ENCODE measurements around the gene GRK6.
A peak's percentile ranks its signal among the peaks of the same experiment; 100 is the strongest.

The GRK6 gene

GRCh38 chr5:177469750-177470525, 43.5 kb downstream of the GRK6 start:
- no peak for DNase-seq (ENCODE audit: low read depth)
- TF ChIP-seq CTCF (conservative IDR thresholded peaks at IDR 0.05; ENCODE audit: low read depth, low read length): no peak
- H3K4me3 ChIP-seq (ENCODE audit: low read length): no peak overlapping the region

GRCh38 chr5:177470759-177471536, 44.5 kb downstream of the GRK6 start:
- no peak for DNase-seq (ENCODE audit: low read depth)
- no peak for TF ChIP-seq CTCF (conservative IDR thresholded peaks at IDR 0.05; ENCODE audit: low read depth, low read length)
- peak overlapping the region; percentile 85 for H3K4me3 ChIP-seq (ENCODE audit: low read length)

GRCh38 chr5:177471610-177472356, 45.3 kb downstream of the GRK6 start:
- no peak for TF ChIP-seq CTCF (conservative IDR thresholded peaks at IDR 0.05; ENCODE audit: low read depth, low read length)
- peak overlapping the region; percentile 85 for H3K4me3 ChIP-seq (ENCODE audit: low read length)
- no peak for DNase-seq (ENCODE audit: low read depth)

- no peak for TF ChIP-seq CTCF (conservative IDR thresholded peaks at IDR 0.05; ENCODE audit: low read depth, low read length)
- peak overlapping the region; percentile 85 for H3K4me3 ChIP-seq (ENCODE audit: low read length)
- no peak for DNase-seq (ENCODE audit: low read depth)
These were observed 46.3 kb downstream of the GRK6 start for GRCh38 chr5:177472460-177473442.

- no peak for DNase-seq (ENCODE audit: low read depth)
- peak within 1 kb of the TSS; percentile 85 for H3K4me3 ChIP-seq (ENCODE audit: low read length)
- no peak for TF ChIP-seq CTCF (conservative IDR thresholded peaks at IDR 0.05; ENCODE audit: low read depth, low read length)
These were observed 47.0 kb downstream of the GRK6 start, which contains the start of gene DBN1 for GRCh38 chr5:177473443-177474001. TSS of gene DBN1 (minus strand) at chr5:177473634. CDS start at chr5:177473521, 113 bp downstream.

GRCh38 chr5:177474002-177474476, 47.6 kb downstream of the GRK6 start:
- no peak for DNase-seq (ENCODE audit: low read depth)
- no peak overlapping the region for H3K4me3 ChIP-seq (ENCODE audit: low read length)

More at GRCh38 chr5:177474002-177474476, 47.6 kb downstream of the GRK6 start:
- TF ChIP-seq CTCF (conservative IDR thresholded peaks at IDR 0.05; ENCODE audit: low read depth, low read length): no peak

Data from retinal pigment epithelial cell (primary cell).